Measurements from ENCODE around the gene FBXW11. TPM values are rescaled to one million over a fixed set of nuclear protein-coding genes. Genes with fewer than 3 reads are reported as not detected.

Gene FBXW11
- total RNA-seq, 4 donors from 2014 or later: 35.9 to 56.8 (median 50.9) TPM

GRCh38 chr5:171953860-171954701, 52.4 kb downstream of the FBXW11 start:
- no peak for TF ChIP-seq CTCF (IDR thresholded peaks at IDR 0.05)
- no peak for TF ChIP-seq POLR2A (IDR thresholded peaks at IDR 0.05)
- intact Hi-C loops (cut with DNase I; ENCODE audit: low total_unique reads): no loop called here
- 48 to 63% methylated on average over 2 of the region's 2 CpGs for WGBS, 2 donors
- no peak overlapping the region for H3K4me3 ChIP-seq (ENCODE audit: low read depth, poor library complexity, severe bottlenecking)
- no peak for DNase-seq (ENCODE audit: low spot score in 2 of 2)

- 80 to 81% methylated on average over 5 of the region's 5 CpGs for WGBS, 2 donors
- DNase-seq (ENCODE audit: low spot score in 2 of 2): no peak
- TF ChIP-seq CTCF (IDR thresholded peaks at IDR 0.05) (no peak), POLR2A (IDR thresholded peaks at IDR 0.05) (no peak)
- H3K4me3 ChIP-seq (ENCODE audit: low read depth, poor library complexity, severe bottlenecking): no peak overlapping the region
- intact Hi-C loops (cut with DNase I; ENCODE audit: low total_unique reads): no loop called here
Observed at GRCh38 chr5:171952021-171952420, 54.4 kb downstream of the FBXW11 start.

GRCh38 chr5:171951218-171951617, 55.2 kb downstream of the FBXW11 start:
- intact Hi-C loops (cut with DNase I; ENCODE audit: low total_unique reads): no loop called here
- no peak for TF ChIP-seq CTCF (IDR thresholded peaks at IDR 0.05)
- TF ChIP-seq POLR2A (IDR thresholded peaks at IDR 0.05): no peak
- no peak overlapping the region for H3K4me3 ChIP-seq (ENCODE audit: low read depth, poor library complexity, severe bottlenecking)
- WGBS, 2 donors: 70 to 72% methylated on average over 4 of the region's 4 CpGs
- no peak for DNase-seq (ENCODE audit: low spot score in 2 of 2)

- no peak for DNase-seq (ENCODE audit: low spot score in 2 of 2)
- intact Hi-C loops (cut with DNase I; ENCODE audit: low total_unique reads): no loop called here
- 96% methylated on average over 3 of the region's 3 CpGs for WGBS, 2 donors
- H3K4me3 ChIP-seq (ENCODE audit: low read depth, poor library complexity, severe bottlenecking): no peak overlapping the region
- no peak for TF ChIP-seq POLR2A (IDR thresholded peaks at IDR 0.05)
- TF ChIP-seq CTCF (IDR thresholded peaks at IDR 0.05): no peak
Observed at GRCh38 chr5:171946000-171946781, 60.2 kb downstream of the FBXW11 start.

GRCh38 chr5:171945476-171945875, 61.0 kb downstream of the FBXW11 start:
- TF ChIP-seq POLR2A (IDR thresholded peaks at IDR 0.05): no peak
- TF ChIP-seq CTCF (IDR thresholded peaks at IDR 0.05): no peak
- intact Hi-C loops (cut with DNase I; ENCODE audit: low total_unique reads): no loop called here
- WGBS, 2 donors: 58 to 59% methylated on average over 4 of the region's 4 CpGs
- no peak for DNase-seq (ENCODE audit: low spot score in 2 of 2)
- H3K4me3 ChIP-seq (ENCODE audit: low read depth, poor library complexity, severe bottlenecking): no peak overlapping the region
